CD1c-positive myeloid dendritic cell (primary cell): ENCODE results near the gene P4HTM.
A peak's percentile ranks its signal among the peaks of the same experiment; 100 is the strongest.
"Not testable (repeated sequence)": the region's sequence is repeated elsewhere in the genome, so short reads cannot be mapped to it uniquely, and the experiment has no call there.

Experiments
- DNase-seq: peaks from one replicate; pipeline ENCODE4 v3.0.0-alpha.2; 2016; ENCODE audit errors: extremely low spot score

The P4HTM gene

DNA sequence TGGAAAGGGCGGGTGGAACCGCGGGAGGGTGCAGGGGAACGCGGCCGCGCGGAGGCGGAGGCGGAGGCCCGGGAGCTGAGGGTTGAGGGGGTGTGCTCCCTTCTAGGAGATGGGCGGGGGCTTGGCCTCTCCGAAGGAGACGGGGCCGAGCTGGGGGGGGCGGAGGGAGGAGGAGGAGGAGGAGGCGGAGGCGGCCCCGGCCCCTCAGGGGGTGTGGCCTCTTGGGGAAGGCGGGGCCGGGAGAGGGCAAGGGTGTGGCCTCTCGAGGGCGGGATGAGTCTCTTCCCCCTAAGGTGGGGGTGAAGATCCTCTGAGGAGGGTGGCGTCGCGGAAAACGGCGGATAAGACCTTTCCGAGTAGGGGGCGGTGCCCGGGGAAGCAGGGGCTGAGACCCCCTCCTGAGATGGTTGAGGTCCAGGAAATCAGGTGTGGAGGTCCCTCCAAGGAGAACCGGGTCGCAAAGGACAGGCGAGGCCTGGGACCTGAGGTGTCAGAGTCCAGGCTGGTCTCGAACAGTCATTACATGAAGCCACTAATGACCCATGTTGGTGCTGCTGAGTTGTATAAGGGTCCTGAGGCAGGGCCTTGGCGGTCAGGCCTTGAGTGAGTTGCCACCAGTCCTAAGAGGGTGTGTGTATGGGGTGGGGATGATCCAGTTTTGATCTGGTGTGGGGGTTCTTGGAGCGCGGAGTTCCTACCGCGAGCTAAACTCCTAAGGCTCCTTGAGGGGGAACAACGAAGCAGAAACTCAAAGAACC, 17.9 kb downstream of the P4HTM start:
- DNase-seq = peak; percentile 76

DNA sequence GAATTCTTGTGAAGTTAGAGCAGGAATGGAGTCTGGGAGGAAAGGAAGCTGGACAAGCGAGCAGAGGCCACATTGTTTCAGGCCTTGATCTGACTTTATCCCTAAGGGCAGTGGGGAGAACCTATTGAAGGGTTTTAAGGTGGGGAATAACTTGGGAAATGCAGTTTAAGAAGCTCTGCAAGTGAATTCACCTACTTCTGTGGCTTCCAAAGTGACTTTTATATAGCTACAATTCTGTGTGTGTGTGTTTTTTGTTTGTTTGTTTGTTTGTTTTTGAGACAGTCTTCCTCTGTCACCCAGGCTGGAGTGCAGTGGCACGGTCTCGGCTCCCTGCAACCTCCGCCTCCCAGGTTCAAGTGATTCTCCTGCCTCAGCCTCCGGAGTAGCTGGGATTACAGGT, 18.6 kb downstream of the P4HTM start:
- not testable (repeated sequence) for DNase-seq

DNA sequence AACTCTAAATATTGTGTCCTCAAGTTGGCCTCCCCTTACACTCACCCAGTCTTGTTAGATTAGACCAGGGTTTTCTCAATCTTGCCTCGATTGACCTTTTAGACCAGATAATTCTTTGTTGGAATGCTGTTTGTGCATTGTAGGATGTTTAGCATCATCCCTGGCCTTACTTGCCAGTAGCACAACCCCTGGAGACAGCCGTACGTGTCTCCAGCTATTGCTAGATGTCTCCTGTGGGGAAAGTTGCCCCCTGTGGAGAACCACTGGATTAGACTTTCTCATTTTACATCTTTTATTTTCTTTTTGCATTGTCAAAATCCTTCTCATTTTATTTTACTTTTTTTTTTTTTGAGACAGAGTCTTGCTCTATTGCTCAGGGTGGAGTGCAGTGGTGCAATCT, 19.4 kb downstream of the P4HTM start:
- DNase-seq = no peak

DNA sequence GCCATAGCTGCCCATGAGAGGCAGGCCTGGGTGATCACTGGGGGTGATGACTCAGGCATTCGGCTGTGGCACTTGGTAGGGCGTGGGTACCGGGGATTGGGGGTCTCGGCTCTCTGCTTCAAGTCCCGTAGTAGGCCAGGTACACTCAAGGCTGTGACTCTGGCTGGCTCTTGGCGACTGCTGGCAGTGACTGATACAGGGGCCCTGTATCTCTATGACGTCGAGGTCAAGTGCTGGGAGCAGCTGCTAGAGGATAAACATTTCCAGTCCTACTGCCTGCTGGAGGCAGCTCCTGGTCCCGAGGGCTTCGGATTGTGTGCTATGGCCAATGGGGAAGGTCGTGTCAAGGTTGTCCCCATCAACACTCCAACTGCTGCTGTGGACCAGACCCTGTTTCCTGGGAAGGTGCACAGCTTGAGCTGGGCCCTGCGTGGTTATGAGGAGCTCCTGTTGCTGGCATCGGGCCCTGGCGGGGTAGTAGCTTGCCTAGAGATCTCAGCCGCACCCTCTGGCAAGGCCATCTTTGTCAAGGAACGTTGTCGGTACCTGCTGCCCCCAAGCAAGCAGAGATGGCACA, 22.5 kb downstream of the P4HTM start:
- no peak for DNase-seq

DNA sequence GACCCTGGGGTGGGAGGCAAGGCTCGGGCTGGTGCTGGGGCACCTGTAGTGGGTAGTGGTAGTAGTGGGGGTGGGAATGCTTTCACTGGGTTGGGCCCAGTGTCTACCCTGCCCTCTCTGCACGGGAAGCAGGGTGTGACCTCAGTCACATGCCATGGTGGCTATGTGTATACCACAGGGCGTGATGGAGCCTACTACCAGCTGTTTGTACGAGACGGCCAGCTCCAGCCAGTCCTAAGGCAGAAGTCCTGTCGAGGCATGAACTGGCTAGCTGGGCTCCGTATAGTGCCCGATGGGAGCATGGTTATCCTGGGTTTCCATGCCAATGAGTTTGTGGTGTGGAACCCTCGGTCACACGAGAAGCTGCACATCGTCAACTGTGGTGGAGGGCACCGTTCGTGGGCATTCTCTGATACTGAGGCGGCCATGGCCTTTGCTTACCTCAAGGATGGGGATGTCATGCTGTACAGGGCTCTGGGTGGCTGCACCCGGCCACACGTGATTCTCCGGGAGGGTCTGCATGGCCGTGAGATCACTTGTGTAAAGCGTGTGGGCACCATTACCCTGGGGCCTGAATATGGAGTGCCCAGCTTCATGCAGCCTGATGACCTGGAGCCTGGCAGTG, 23.2 kb downstream of the P4HTM start:
- no peak for DNase-seq

DNA sequence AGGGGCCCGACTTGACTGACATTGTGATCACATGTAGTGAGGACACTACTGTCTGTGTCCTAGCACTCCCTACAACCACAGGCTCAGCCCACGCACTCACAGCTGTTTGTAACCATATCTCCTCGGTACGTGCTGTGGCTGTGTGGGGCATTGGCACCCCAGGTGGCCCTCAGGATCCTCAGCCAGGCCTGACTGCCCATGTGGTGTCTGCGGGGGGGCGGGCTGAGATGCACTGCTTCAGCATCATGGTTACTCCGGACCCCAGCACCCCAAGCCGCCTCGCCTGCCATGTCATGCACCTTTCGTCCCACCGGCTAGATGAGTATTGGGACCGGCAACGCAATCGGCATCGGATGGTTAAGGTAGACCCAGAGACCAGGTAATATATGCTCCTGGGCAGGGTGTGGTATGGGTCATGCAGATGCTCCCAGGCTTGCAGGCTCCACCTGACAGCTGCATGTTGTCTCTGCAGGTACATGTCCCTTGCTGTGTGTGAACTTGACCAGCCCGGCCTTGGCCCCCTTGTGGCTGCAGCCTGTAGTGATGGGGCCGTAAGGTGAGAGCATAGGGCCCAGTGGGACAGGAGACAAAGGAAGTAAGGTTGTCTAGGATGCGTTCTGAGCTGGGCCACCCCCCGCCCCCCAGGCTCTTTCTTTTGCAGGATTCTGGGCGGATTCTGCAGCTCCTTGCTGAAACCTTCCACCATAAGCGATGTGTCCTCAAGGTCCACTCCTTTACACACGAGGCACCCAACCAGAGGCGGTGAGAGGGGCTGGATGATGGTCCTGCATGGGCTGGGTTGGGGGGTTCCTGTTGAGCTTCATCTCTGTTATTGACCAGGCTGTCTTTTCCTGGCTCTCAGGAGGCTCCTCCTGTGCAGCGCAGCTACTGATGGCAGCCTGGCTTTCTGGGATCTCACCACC, 24.0 kb downstream of the P4HTM start:
- peak; percentile 50 for DNase-seq

DNA sequence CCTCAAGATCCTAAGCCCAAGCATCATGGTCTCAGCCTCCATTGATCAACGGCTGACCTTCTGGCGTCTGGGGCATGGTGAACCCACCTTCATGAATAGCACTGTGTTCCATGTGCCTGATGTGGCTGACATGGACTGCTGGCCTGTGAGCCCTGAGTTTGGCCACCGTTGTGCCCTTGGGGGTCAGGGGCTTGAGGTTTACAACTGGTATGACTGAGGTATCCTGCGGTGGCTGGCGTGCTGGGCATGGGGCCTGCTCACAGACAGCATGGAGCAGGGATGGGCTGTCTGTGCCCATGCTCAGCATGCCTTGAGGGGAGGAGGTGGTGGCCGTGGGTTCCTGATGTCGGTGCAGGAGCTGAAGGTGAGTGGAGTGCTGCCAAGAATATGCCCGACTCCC, 25.0 kb downstream of the P4HTM start:
- no peak for DNase-seq

DNA sequence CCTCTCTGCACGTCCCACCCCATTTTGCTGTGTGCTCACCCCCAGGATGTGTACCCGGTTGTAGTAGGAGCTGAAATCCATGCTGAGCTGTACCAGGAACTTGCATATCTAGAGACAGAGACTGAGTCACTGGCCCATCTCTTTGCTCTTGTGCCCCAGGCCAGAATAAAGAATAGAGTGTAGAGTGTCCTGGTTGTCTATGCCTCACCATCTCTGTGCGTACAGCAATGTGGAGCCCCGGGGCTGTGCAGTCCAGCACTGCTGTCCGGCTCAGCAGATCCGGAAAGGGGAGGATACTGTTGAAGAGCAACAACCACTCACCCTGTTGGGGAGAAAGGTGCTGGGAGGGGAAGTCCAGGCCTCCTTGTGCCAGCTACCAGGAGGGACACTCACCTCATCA, 25.7 kb downstream of the P4HTM start:
- no peak for DNase-seq

DNA sequence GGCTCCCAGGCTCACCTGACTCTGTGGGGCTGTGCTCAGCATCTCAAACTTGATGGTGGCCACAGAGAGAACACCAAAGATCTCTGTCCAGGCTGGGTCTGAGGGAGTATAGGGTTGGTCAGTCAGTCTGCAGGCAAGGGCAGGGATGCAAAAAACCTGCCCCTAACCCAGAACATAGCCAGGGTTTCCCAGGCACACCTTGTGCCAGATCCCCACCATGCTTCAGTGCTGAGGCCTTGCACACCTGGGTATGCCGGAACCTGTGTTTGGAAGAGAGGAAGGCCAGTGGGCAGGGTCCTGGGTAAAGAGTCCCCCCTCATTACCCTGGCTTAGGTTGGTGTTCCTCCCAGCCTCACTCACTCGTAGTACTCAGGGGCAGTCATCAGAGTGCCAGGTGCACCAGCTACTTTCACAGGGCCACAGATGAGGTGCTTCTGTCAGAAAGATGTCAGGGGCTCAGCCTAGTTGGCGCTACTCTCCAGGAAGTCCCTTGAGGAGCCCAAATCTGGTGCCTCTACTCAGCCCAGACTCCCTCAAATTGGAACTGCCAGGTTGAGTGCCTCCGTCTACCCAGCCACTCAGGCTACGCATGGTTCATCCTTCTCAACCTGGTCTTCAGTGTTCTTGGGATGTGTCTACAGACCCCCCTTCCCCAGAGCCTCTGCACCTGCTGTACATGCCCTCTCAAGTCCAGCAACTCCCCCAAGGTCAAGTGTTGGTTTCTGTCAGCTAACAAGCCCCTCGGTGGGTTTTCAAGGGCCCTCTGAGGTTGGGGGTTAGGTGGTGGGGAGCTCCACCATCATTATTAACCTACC, 26.6 kb downstream of the P4HTM start:
- DNase-seq = no peak

DNA sequence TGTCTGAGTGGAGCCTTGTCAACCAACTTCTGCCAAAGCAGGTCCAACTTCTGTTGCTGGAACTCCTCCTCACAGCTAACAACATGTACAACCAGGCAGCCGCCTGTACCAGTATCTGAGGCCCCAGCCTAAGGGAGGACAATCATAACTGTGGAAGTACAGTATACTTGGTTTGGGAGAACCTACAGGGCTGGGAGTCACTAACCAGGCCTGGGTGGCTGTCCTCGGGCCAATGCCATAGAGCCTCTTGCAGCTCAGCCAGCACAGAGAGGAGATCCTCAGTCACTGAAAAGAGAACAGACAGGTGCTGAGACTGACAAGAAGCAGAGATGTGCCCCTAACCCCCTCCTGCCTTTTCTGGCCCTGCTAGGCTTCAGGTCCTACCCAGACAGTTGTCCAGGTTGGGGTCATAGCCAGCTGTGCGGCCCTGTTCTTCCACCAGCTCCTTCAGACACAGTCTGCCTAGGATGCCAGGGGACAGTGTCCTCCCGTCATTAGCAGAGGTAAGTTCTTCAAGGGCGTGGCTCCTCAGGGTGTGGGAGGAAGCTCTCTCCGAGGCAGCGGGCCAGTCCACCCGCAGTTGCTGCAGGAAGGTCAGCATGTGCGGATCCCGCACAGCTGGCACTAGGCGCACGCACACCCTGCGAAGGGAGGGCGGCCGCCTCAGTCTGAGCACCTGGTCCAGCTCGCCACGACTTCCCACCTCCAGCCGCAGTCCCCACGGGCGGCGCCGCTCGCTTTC, 27.4 kb downstream of the P4HTM start:
- peak; percentile 31 for DNase-seq

DNA sequence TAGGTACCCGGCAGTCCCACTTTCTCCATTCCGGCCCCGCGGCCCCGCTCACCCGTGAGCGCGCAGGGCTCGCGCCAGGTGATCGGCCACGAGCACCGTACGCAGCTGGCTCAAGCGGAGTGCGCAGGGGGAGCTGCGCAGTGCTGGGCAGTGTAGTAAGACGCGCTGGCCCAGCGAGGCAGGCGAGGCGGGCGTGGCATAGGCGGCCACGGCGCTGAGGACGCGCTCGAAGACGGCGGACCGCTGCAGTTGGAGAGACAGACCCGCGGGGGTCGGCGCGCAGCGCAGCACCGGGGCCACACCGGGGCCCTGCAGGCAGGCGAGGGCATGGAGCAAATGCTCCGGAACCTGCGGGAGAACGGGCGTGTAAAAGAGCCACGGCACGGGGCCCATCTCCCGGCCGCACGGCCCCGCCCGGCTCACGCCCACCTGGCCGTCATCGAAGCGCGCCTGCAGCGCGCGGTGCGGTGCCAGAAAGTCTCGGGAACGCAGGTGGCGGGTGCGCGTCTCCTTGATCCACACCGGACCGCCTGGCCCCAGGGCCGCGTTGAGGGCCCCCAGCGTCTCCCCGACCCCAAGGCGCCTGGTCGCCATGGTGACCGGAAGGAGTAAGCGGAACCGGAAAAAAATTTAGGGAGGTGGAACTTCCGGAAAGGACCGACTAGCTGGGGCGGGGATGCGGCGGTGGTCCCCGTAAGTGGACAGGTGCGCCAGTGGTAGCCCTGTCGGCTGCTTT, 28.1 kb downstream of the P4HTM start, which contains the start of gene DALRD3:
Gene DALRD3, minus strand, starts transcription at position 610 of the 736 bp plus-strand sequence. Its CDS starts 16 bp downstream, at position 594.
- peak; percentile 72 for DNase-seq

DNA sequence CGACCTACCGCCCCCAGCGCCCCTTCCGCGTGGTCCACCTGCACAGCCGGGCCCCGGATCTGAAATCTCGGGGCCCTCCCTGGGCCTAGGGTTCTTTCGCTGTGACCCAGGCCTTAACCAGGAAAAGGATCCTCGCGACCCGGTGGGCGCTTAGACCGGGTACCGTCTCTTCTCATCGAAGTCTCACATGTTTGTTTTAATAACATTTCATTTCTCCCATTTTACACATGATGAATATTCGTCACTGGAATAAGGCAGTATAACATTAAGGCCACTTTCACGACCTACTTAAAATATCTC, 28.6 kb downstream of the P4HTM start:
- DNase-seq = no peak

DNA sequence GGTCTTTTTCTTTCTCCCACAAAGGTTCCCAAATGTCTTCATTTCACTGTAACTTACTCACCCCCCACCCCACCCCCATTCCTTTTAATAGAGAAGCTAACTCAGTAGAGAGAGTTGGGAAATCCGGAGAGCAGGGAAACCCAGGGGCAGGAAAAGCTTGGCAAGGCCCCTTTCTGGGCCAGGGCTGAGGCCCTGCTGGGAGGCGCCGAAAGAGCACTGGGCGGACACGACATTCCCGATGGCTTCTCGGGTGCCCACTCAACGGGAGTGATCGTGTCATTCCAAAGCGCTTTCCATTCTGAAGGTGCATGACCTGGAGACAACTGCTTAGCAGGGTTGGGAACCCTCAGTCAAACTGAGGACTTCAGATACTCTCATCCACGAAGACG, 29.9 kb downstream of the P4HTM start:
- peak; percentile 49 for DNase-seq

DNA sequence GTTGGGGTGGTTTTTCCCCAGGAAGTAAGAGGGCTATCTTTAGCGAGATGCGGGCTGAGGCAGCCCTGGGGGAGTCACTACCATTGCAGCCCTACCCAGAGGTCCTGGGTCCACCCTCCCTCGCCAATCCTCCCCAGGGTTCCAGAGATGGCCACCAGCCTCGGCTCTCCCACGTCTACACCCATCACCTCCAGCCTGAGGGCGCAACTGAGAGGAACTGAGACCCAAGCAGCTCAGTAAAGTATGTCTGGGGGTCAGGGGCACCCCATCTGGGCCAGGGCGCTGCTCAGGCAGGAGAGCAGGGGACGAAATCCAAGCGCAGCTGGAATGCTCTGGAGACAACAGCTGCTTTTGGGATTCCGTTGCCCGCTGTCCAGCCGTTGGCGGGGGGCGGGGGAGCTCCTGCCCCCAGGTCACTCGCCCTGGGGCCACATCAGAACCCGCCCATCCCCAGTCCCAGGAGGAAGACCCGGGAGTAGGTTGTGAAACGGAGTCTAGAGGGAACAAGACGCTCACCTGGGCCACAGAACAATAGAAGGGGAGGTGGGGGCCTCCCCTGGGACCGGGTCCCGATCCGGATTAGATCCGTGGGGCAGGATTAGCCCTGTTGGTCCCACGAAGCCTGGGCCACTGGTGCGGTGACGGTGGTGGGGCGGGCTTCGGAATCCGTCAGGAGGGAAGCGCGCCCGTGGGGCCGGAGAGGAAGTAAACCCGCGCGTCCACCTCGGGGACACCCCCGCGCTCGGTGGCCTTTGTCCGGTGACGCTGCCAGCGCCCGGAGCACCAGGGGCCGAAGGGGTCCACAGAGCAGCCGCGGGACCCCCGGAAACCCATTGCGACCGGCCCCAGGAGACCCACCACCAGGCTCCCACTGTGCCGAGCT, 30.5 kb downstream of the P4HTM start:
- peak; percentile 89 for DNase-seq

DNA sequence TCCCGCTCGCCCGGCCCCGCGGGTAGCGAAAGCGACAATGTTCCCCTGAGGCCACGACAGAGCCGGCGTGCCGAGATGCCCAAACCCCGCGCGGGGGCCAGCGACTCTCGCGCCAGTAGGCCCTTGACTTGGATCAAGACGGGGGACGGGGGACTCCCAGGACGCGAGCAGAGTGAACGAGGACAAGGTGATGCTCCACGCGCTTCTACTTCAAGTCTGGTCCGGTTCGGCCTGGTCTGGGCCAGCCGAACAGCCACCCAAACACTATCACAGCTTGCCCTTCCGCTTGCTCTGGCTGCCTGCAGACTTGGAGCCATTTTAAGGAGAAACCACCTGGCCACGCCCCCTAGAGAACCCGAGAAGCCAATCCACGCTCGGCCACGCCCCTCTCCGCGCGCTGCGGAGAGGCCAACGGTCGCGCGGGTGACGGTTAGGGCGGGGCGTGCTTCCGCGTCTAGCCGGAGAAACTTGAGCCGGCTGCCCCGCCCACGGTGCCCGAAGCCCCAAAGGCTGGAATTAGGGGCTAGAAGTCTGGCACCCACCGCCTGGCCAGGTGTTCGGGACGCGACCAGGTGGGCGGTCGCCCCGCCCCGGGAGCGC, 31.3 kb downstream of the P4HTM start:
- DNase-seq = peak; percentile 100

DNA sequence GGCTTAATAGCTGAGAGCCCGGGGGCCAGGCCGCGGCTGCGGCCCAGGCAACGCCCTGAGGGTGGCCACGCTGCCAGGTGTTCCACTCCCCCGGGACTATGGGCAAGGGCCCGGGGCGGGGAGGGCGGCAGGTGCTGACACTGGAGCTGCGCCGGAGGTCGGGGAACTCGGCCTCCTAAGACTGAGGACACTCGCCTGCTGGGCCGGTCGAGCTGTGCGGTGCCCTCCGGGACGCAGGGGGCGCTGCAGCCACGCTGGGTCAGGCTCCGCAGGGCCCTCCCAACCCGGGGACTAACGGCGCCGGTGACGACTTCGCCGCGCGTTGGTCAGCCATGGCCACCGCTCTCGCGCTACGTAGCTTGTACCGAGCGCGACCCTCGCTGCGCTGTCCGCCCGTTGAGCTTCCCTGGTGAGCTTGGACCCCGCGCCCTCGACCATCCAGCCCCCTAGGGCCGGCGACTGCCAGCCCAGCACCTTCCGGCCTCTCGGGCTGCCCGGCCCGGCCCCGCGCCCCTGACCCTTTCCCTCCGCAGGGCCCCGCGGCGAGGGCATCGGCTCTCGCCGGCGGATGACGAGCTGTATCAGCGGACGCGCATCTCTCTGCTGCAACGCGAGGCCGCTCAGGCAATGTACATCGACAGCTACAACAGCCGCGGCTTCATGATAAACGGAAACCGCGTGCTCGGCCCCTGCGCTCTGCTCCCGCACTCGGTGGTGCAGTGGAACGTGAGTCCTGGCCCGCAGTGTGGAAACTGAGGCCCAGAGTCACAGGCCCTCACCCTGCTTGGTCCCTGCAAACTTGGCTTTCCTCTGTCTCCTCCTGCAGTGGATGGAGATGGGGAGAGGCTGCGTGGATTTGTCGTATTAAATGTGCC, 32.0 kb downstream of the P4HTM start, which contains the start of gene NDUFAF3:
Gene NDUFAF3, plus strand, starts transcription at position 309 of the 875 bp plus-strand sequence. Its CDS starts 24 bp downstream, at position 333.
- DNase-seq = peak; percentile 96

DNA sequence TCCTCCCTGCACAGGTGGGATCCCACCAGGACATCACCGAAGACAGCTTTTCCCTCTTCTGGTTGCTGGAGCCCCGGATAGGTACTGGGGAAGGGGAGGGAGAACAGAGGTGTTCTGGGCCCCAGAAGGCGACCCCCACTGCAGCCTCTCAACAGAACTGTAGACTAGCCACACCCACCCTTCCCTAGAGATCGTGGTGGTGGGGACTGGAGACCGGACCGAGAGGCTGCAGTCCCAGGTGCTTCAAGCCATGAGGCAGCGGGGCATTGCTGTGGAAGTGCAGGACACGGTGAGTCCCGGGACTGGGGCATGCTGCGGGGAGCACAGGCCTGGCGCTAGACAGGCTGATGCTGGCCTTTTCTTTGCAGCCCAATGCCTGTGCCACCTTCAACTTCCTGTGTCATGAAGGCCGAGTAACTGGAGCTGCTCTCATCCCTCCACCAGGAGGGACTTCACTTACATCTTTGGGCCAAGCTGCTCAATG, 32.7 kb downstream of the P4HTM start:
- no peak for DNase-seq
